Natural killer cell (primary cell): Measurements from ENCODE around the gene TPSAB1. TPM values are rescaled to one million over a fixed set of nuclear protein-coding genes. Genes with fewer than 3 reads are reported as not detected.

ENCODE experiments used
- ATAC-seq, 3 donors: fragments of 150-1000 bp in 2 of 3; fragments of 200-7000 bp in 1 of 3; cut with Tn5 transposase; 1 replicate in 1 of 3; 2 replicates in 2 of 3; pipeline ENCODE4 v1.10.0; 2021; ENCODE audit warnings: mild to moderate bottlenecking in 2 of 3, moderate library complexity in 2 of 3
- DNase-seq, 2 donors: peaks; one replicate each; pipeline versions ENCODE4 v3.0.0 to v3.0.0-alpha.2; 2013 to 2021; ENCODE audit warnings: mixed read lengths in 1 of 2
- H3K27ac ChIP-seq: one replicate; pipeline ENCODE4 v1.5.1; 2013; ENCODE audit warnings: mild to moderate bottlenecking, low read length
- H3K27me3 ChIP-seq: one replicate; pipeline ENCODE4 v1.6.1; 2013; ENCODE audit warnings: low read length; ENCODE audit not compliant: control insufficient read depth, insufficient read depth
- H3K36me3 ChIP-seq: one replicate; pipeline ENCODE4 v1.6.1; 2013; ENCODE audit warnings: low read length; ENCODE audit not compliant: control insufficient read depth, insufficient read depth
- H3K4me1 ChIP-seq: one replicate; pipeline ENCODE4 v1.6.1; 2013; ENCODE audit warnings: low read length; ENCODE audit not compliant: control insufficient read depth, insufficient read depth
- H3K4me3 ChIP-seq: one replicate; pipeline ENCODE4 v1.5.1; 2013; ENCODE audit warnings: low read length
- H3K9me3 ChIP-seq: one replicate; pipeline ENCODE4 v1.6.1; 2013; ENCODE audit warnings: low read length; ENCODE audit not compliant: control insufficient read depth, insufficient read depth
- H3K27ac Mint-ChIP-seq, 2 donors: one replicate each; pipeline ENCODE4 v1.8.0; 2022; ENCODE audit warnings: mild to moderate bottlenecking in 2 of 2, mixed read lengths in 2 of 2, moderate library complexity in 1 of 2
- H3K27me3 Mint-ChIP-seq, 2 donors: one replicate each; pipeline ENCODE4 v1.8.0; 2022; ENCODE audit warnings: low read depth in 2 of 2, mixed read lengths in 2 of 2
- H3K36me3 Mint-ChIP-seq: one replicate; pipeline ENCODE4 v1.8.0; 2022; ENCODE audit warnings: mixed read lengths
- H3K4me1 Mint-ChIP-seq, 2 donors: one replicate each; pipeline ENCODE4 v1.8.0; 2022; ENCODE audit warnings: mixed read lengths in 2 of 2
- H3K4me3 Mint-ChIP-seq: one replicate; pipeline ENCODE4 v1.8.0; 2022; ENCODE audit warnings: mild to moderate bottlenecking, moderate library complexity, mixed read lengths
- H3K9me3 Mint-ChIP-seq, 2 donors: one replicate each; pipeline ENCODE4 v1.8.0; 2022; ENCODE audit warnings: mixed read lengths in 2 of 2
- WGBS: methylation state at CpG from one replicate; pipeline ENCODE4 v1.1.7; 2013; ENCODE audit warnings: missing lambda C conversion rate; ENCODE audit not compliant: insufficient coverage; 5-methylcytosine and 5-hydroxymethylcytosine counted together
- intact Hi-C: fragments of 100-400 bp; cut with micrococcal nuclease; formaldehyde crosslinking; loops from one replicate; pipeline ENCODE4 v1.14.2; 2022
- total RNA-seq, 4 donors: library from RNA; stranded (reverse); fragments of 120-200 nt in 1 of 4; gene quantifications; one replicate each; pipeline versions ENCODE4 v1.2.3 to v1.2.4, GENCODE V29; 2013 to 2022
- TF ChIP-seq, protein P1 (sequence below): fragments of 200-600 bp; IDR thresholded peaks from one replicate; pipeline ENCODE4 v1.8.0; 2022; ENCODE audit warnings: antibody characterized with exemption

The TPSAB1 gene
- total RNA-seq, 3 donors from 2014 or later (not counting 1 experiment from before 2014, with no cell fraction given) = 0.82 to 13.4 TPM; not detected in 1

- H3K9me3 Mint-ChIP-seq = no peaks in the 10 kb centered on the region
- TF ChIP-seq, protein P1, sequence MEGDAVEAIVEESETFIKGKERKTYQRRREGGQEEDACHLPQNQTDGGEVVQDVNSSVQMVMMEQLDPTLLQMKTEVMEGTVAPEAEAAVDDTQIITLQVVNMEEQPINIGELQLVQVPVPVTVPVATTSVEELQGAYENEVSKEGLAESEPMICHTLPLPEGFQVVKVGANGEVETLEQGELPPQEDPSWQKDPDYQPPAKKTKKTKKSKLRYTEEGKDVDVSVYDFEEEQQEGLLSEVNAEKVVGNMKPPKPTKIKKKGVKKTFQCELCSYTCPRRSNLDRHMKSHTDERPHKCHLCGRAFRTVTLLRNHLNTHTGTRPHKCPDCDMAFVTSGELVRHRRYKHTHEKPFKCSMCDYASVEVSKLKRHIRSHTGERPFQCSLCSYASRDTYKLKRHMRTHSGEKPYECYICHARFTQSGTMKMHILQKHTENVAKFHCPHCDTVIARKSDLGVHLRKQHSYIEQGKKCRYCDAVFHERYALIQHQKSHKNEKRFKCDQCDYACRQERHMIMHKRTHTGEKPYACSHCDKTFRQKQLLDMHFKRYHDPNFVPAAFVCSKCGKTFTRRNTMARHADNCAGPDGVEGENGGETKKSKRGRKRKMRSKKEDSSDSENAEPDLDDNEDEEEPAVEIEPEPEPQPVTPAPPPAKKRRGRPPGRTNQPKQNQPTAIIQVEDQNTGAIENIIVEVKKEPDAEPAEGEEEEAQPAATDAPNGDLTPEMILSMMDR = no peak
- H3K36me3 ChIP-seq = no peaks in the 10 kb centered on the region
- 80% methylated on average over 38 of the region's 38 CpGs for WGBS
- DNase-seq (no peak), ATAC-seq (no peak)
- H3K36me3 Mint-ChIP-seq = no peaks in the 10 kb centered on the region
- H3K4me1 ChIP-seq = peaks cover 10% of the 10 kb centered on the region
- H3K9me3 ChIP-seq = no peaks in the 10 kb centered on the region
- intact Hi-C loops = no loop called here
- no peak overlapping the region for H3K27ac ChIP-seq
- H3K4me3 ChIP-seq = no peak overlapping the region
- H3K27me3 ChIP-seq = peaks cover 6% of the 10 kb centered on the region
- H3K4me3 Mint-ChIP-seq = no peak overlapping the region
- H3K27me3 Mint-ChIP-seq = peaks cover 12 to 19% of the 10 kb centered on the region in 2 donors
- H3K4me1 Mint-ChIP-seq = no peaks in the 10 kb centered on the region
- H3K27ac Mint-ChIP-seq = no peak overlapping the region
Observed at GRCh38 chr16:1285669-1286512, 45.4 kb downstream of the TPSAB1 start.

DNA sequence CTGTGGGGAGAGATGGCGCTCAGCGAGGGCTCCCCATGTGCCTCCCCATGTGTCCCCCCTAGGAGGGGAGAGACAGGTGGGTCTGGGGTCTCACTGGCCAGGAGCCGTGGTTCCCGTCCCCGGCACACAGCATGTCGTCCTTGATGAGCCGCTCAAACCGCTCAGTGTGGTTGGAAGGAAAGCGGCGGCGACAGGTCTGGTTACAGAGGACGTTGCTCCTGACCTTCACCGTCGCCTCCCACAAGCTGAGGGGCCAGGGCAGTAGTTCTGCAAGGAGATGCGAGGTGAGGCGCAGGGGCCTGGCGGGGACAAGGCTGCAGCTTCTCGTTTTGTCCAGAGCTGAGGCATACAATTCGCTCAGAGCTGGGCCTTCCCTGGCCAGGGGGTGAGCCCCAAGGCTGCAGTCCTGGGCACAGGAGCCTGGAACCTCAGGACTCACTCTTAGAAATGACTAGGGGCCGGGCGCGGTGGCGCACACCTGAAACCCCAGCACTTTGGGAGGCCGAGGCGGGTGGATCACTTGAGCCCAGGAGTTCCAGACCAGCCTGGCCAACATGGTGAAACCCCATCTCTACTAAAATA is 46.1 kb downstream of the TPSAB1 start:
- 81% methylated on average over 25 of the region's 25 CpGs for WGBS
- intact Hi-C loops = no loop called here
- H3K4me1 ChIP-seq = peaks cover 10% of the 10 kb centered on the region
- no peak overlapping the region for H3K4me3 ChIP-seq
- H3K27me3 ChIP-seq = peaks cover 6% of the 10 kb centered on the region
- DNase-seq = no peak
- H3K36me3 Mint-ChIP-seq = no peaks in the 10 kb centered on the region
- H3K27ac Mint-ChIP-seq = no peak overlapping the region
- H3K27me3 Mint-ChIP-seq = peaks cover 16 to 22% of the 10 kb centered on the region in 2 donors
- H3K9me3 Mint-ChIP-seq = no peaks in the 10 kb centered on the region
- no peak for ATAC-seq
- no peak overlapping the region for H3K27ac ChIP-seq
- no peaks in the 10 kb centered on the region for H3K4me1 Mint-ChIP-seq
- no peaks in the 10 kb centered on the region for H3K9me3 ChIP-seq
- TF ChIP-seq, protein P1 = no peak
- H3K36me3 ChIP-seq = no peaks in the 10 kb centered on the region
- H3K4me3 Mint-ChIP-seq = no peak overlapping the region

DNA sequence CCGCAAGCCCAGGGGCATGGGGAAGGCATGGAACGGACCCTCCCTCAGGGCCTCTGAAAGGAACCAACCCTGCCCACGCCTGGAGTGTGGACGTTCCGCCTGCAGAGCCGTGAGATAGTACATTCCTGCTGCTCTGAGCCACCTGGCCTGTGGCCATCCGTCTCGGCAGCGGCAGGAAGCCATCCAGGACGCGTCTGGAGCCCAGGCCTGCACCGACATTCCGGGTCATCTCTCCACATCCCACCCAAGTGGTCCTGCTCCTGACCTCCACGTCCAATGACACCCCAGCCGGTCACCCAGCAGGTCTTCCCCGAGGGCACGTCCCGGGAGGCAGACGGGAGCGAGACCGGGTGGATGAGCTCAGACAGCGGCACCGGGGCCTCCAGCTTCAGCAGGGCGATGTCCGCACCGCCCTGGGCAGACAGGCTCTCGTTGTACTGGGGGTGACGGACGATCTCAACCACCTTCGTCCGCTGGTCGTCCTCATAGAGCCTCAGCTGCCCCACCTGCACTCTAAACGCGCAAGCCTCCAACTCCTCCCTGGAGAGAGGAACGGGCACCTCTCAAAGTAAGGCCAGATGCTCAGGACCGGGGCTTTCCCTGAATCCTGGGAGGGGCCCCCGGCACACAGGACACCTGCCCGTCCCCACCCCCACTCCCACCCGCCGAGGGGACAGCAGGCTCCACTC is 47.6 kb downstream of the TPSAB1 start:
- no peak for DNase-seq
- H3K4me3 Mint-ChIP-seq = no peak overlapping the region
- H3K9me3 Mint-ChIP-seq = no peaks in the 10 kb centered on the region
- no peak for ATAC-seq
- Histone ChIP-seq H3K27me3 (peaks cover 8% of the 10 kb centered on the region), H3K9me3 (no peaks in the 10 kb centered on the region), H3K4me1 (peaks cover 5% of the 10 kb centered on the region), H3K4me3 (no peak overlapping the region), H3K36me3 (no peaks in the 10 kb centered on the region), H3K27ac (no peak overlapping the region)
- intact Hi-C loops = no loop called here
- no peaks in the 10 kb centered on the region for H3K36me3 Mint-ChIP-seq
- H3K27ac Mint-ChIP-seq = no peak overlapping the region
- no peaks in the 10 kb centered on the region for H3K4me1 Mint-ChIP-seq
- TF ChIP-seq, protein P1 = no peak
- WGBS = 73% methylated on average over 40 of the region's 40 CpGs
- H3K27me3 Mint-ChIP-seq = peaks cover 22 to 27% of the 10 kb centered on the region in 2 donors
